Kidney capillary endothelial cell (primary cell): ENCODE results near the gene HS3ST4.
A peak's percentile ranks its signal among the peaks of the same experiment; 100 is the strongest.
"Not testable (repeated sequence)": the region's sequence is repeated elsewhere in the genome, so short reads cannot be mapped to it uniquely, and the experiment has no call there.

ENCODE experiments used
- DNase-seq: peaks from one replicate; pipeline ENCODE4 v3.0.0-alpha.2; 2018; ENCODE audit warnings: low spot score

Gene HS3ST4

GRCh38 chr16:25734430-25735385 is 42.9 kb downstream of the HS3ST4 start:
- no peak for DNase-seq

- no peak for DNase-seq
Observed at GRCh38 chr16:25735645-25736044, 43.9 kb downstream of the HS3ST4 start.

- no peak for DNase-seq
Observed at GRCh38 chr16:25747160-25747758, 55.5 kb downstream of the HS3ST4 start.

- no peak for DNase-seq
Observed at GRCh38 chr16:25748092-25748654, 56.4 kb downstream of the HS3ST4 start.

DNA sequence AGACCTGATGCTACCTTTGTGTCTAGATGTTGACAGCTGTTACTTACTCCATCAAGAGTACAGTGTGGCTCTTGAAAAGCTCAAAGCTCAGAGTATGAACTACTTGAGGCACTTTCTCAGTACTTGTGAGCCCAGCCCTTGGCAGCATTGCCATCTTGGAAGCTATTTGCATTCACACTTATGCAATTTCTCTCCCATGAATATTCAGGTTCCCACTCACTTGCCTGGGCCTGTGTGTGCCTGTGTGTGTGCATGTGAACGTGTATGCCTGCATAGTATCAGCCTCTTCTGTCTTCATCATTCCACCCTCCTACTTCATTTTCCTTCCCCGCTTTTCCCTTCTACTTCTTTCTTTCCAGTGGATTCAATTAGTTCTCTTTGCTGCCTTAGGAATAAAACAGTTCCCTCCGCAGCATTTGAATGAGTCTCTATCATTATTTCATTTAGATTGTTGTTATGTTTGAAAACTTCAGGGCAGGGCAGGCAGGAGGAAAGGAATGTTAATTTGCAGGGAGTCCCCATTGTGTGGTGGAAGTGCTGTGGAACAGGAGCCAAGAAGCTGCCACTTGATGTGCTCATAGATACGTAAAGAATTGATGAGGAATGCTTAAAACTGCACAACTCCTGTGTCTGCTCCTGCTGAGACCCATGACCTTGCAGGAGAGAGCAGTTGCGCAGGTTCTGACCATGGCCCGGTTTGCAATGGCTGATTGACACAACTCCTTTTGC is 58.9 kb downstream of the HS3ST4 start:
- no peak for DNase-seq

DNA sequence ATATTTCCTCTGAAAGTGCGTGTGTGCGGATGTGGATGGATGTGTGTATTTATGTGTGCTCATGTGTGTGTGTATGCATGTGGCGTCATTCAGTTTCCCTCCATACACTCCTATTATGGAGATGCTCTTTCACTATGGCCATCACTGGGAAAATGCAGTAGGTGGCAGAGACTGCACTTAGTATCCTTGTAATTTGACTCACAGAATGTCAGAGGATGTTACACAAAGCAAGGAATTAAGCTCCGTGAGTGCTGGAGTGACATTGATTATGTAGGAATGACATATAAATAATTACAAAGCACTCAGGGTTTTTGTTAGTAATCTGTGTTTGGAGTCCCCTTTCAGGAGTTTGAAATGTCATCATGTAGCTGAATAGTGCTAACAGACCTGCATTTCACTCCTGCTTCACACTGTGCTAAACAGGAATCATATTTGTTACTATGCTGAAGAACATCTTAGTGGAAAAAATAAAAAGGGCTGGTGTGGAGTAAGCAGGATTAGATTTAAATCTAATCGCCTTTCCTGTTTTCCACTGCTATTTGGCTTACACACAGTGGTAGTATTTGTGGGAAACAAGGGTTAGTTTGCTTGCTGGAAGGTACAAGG is 59.6 kb downstream of the HS3ST4 start:
- no peak for DNase-seq

GRCh38 chr16:25764466-25764865 is 72.7 kb downstream of the HS3ST4 start:
- no peak for DNase-seq

DNA sequence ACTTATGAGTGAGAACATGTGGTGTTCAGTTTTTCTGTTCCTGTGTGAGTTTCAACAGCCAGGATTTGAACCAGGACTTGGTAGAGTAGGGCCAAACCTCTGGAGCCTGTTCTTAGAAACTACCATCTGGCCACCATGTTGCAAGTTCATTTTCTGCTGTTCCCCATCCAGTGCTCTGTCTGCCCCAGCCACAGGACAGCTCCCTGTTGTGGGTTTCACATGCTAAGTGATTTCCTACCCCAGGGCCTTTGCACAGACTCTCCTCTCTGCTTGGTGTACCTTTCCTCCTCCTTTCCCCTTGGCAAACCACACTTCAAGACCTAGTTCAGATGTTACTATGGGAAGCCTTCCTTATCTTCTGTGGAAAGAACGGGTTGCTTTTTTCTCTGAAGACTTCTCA is 79.5 kb downstream of the HS3ST4 start:
- DNase-seq, result no peak

DNA sequence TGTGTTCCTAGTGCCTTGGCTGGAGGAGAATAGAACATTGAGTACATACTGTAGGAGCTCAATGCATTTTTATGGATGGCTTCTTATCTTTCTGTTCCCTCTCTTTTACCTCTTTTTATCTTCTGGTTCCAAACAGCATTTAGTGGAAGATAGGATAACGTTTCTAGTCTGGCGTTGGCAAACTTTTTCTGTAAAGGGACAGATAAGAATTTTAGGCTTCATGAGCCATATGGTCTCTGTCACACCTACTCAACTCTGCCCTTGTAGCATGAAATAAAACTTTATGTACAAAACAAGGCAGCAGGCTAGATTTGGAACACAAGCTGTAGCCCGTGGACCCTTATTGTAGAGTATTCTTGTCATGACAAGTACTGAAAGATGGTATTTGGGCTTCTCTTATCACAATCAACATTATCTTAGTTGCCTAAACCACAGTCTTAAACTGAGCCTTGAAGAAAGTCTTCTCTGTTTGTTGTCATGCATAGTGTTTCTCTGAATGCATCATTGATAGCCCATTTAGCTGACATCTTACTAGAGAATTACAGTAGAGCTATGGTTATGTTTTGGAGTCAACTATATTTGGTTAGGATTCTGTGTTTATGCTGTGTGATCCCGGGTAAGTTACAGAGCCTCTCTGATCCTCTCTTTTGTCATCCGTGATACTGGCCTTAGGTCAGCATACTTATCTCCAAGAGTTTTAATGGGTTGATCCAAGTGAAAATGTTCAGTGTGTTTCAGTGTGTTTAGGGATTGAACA is 80.2 kb downstream of the HS3ST4 start:
- no peak for DNase-seq

- not testable (repeated sequence) for DNase-seq
Observed at GRCh38 chr16:25776214-25776613, 84.5 kb downstream of the HS3ST4 start.

DNA sequence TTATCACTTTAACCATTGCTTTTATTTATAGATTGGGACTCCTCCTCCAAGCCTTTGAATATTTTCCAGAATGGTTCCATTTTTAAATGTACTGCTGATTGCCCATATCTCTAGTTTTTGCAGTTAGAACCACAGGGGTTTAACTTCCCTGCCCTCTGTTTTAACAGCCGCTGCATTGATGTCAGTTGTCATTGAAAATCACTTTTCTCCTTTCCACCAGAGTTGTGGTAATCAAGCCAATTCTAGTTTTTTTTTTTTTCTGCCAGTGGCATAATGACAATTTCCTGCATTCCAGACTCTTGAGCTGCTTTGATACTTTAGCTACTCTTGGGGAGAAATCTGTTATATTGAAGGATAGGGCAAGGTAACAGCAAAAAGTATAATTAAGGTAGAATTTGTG is 91.5 kb downstream of the HS3ST4 start:
- DNase-seq, result no peak

- DNase-seq, result no peak
Observed at GRCh38 chr16:25785361-25785760, 93.6 kb downstream of the HS3ST4 start.

GRCh38 chr16:25786748-25787147 is 95.0 kb downstream of the HS3ST4 start:
- DNase-seq, result no peak

- DNase-seq, result no peak
Observed at GRCh38 chr16:25788637-25789036, 96.9 kb downstream of the HS3ST4 start.

DNA sequence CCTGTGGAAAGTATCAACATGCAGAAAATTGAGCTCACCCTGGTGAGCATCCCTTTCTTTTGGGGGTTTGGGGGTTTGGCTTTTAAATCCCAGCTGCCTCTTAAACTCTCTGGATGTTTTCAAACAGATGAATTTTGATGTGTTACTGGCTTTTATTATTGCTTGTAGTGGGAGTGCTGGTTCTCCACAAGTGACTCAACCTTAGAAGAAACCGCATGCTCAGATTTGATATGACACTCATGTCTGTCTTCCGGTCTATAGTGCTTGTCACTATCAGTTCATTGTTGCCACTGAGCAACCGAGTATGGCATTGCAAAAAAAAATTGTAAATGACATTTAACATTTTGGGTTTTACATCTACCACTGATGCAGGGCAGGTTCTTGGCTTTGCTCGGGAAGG is 104.5 kb downstream of the HS3ST4 start:
- DNase-seq, result no peak

DNA sequence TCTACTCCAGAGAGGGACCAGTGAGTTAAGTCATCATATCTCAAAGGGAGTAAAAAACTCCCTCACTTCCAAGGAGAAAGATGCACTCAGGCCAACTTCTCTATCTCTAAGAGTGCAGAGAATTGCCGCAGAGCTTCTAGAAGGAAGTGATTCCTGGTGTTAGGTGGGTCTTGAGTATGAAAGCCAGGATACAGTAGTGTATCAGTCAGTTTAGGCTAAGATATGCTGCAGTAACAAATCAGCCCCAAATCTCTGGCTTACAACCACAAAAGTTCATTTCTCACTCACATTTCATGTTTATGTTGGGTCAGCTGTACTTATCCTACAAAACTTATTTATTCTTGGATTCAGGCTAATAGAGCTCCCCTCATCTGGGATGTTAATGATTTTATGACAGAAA is 106.3 kb downstream of the HS3ST4 start:
- DNase-seq, result no peak

DNA sequence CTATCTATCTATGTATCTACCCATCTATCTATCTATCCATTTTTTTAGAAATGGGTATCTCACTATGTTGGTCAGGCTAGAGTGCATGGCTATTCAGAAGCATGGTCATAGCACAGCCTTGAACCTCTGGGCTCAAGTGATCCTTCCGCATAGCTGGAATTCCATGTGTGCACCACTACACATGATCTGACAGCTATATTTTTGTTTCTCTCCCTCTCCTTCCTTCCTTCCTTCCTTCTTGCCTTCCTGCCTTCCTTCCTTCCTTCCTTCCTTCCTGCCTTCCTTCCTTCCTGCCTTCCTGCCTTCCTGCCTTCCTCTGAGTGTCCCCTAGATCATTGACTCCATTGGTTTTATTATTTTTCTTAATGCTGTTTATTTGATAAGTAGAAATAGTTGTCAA is 108.1 kb downstream of the HS3ST4 start:
- no peak for DNase-seq

GRCh38 chr16:25812215-25812614 is 120.5 kb downstream of the HS3ST4 start:
- no peak for DNase-seq

- DNase-seq, result no peak
Observed at GRCh38 chr16:25817295-25817694, 125.5 kb downstream of the HS3ST4 start.

- no peak for DNase-seq
Observed at GRCh38 chr16:25817876-25818275, 126.1 kb downstream of the HS3ST4 start.

DNA sequence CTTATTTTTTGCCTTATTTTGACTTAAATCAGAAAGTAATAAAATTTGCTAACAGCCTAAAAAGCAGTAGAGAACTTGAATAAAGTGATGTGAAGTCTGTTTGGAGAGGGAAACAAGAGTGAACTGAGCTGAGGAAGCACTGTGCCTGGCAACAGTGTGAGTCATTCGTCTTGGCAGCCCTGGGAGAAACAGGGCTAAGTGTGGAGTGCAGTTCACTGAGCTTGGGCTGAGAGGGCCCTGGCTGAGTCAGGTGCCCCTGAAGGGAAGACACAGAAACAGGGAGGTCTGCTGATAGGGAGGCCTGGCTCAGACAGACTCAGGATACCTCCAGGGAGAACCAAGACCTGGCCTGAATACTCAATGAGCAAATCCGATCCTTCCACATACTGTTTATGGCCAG is 132.1 kb downstream of the HS3ST4 start:
- peak; percentile 35 for DNase-seq
